Tibial nerve (tissue), 4 donors: ENCODE measurements around the gene ANO6. TPM values are rescaled to one million over a fixed set of nuclear protein-coding genes. Genes with fewer than 3 reads are reported as not detected.
"Not testable (repeated sequence)": the region's sequence is repeated elsewhere in the genome, so short reads cannot be mapped to it uniquely, and the experiment has no call there.

Experiments used
- DNase-seq, 2 donors: peaks; one replicate each; pipeline ENCODE4 v3.0.0-alpha.2; 2019; ENCODE audit warnings: low spot score in 2 of 2
- H3K27ac ChIP-seq, 4 donors: fragments of 200-600 bp; sonication (generic) in 3 of 4; one replicate each; pipeline ENCODE4 v1.5.1; 2017 to 2019; ENCODE audit warnings: mild to moderate bottlenecking in 1 of 4
- H3K27me3 ChIP-seq, 2 donors: fragments of 200-600 bp; sonication (generic) in 1 of 2; one replicate each; pipeline versions ENCODE4 v1.5.1 to v1.6.0; 2017 to 2019
- H3K36me3 ChIP-seq, 3 donors: fragments of 200-600 bp; sonication (generic); one replicate each; pipeline ENCODE4 v1.5.1; 2018 to 2019
- H3K4me1 ChIP-seq, 4 donors: fragments of 200-600 bp; sonication (generic) in 3 of 4; one replicate each; pipeline ENCODE4 v1.5.1; 2017 to 2019
- H3K4me3 ChIP-seq, 4 donors: fragments of 200-600 bp; sonication (generic) in 3 of 4; one replicate each; pipeline ENCODE4 v1.5.1; 2017 to 2019; ENCODE audit warnings: mild to moderate bottlenecking in 1 of 4, moderate library complexity in 1 of 4
- H3K9me3 ChIP-seq, 4 donors: fragments of 200-600 bp; sonication (generic) in 3 of 4; one replicate each; pipeline ENCODE4 v1.5.1; 2017 to 2019
- EP300 ChIP-seq, 2 donors: sonication (generic); formaldehyde crosslinking; IDR thresholded peaks; one replicate each; pipeline ENCODE4 v1.6.1; 2017; ENCODE audit warnings: antibody characterized with exemption in 2 of 2, mild to moderate bottlenecking in 1 of 2
- POLR2A ChIP-seq, 2 donors: fragments of 450-650 bp; IDR thresholded peaks; one replicate each; pipeline ENCODE4 v1.6.1; 2017; ENCODE audit warnings: antibody characterized with exemption in 2 of 2, mild to moderate bottlenecking in 2 of 2, moderate library complexity in 2 of 2
- WGBS, 2 donors: methylation state at CpG; one replicate each; pipeline ENCODE4 v1.1.5; 2018; 5-methylcytosine and 5-hydroxymethylcytosine counted together
- total RNA-seq, 4 donors: library from RNA; depleted of rRNA; stranded (reverse); fragments of >200 nt; gene quantifications; one replicate each; pipeline ENCODE4 v1.1.0, GENCODE V29; 2016
- TF ChIP-seq, protein P1 (sequence below), 5 experiments: fragments of 200-600 bp in 3 of 5; fragments of 450-650 bp in 2 of 5; sonication (generic) in 3 of 5; IDR thresholded peaks; one replicate each; pipeline ENCODE4 v1.5.1; 2016 to 2019; ENCODE audit warnings: antibody characterized with exemption in 5 of 5, mild to moderate bottlenecking in 3 of 5, moderate library complexity in 2 of 5

ANO6 gene, protein sequence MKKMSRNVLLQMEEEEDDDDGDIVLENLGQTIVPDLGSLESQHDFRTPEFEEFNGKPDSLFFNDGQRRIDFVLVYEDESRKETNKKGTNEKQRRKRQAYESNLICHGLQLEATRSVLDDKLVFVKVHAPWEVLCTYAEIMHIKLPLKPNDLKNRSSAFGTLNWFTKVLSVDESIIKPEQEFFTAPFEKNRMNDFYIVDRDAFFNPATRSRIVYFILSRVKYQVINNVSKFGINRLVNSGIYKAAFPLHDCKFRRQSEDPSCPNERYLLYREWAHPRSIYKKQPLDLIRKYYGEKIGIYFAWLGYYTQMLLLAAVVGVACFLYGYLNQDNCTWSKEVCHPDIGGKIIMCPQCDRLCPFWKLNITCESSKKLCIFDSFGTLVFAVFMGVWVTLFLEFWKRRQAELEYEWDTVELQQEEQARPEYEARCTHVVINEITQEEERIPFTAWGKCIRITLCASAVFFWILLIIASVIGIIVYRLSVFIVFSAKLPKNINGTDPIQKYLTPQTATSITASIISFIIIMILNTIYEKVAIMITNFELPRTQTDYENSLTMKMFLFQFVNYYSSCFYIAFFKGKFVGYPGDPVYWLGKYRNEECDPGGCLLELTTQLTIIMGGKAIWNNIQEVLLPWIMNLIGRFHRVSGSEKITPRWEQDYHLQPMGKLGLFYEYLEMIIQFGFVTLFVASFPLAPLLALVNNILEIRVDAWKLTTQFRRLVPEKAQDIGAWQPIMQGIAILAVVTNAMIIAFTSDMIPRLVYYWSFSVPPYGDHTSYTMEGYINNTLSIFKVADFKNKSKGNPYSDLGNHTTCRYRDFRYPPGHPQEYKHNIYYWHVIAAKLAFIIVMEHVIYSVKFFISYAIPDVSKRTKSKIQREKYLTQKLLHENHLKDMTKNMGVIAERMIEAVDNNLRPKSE
- total RNA-seq: 10 to 100 TPM; 44.1 to 52.2 (median 45.3) TPM

DNA sequence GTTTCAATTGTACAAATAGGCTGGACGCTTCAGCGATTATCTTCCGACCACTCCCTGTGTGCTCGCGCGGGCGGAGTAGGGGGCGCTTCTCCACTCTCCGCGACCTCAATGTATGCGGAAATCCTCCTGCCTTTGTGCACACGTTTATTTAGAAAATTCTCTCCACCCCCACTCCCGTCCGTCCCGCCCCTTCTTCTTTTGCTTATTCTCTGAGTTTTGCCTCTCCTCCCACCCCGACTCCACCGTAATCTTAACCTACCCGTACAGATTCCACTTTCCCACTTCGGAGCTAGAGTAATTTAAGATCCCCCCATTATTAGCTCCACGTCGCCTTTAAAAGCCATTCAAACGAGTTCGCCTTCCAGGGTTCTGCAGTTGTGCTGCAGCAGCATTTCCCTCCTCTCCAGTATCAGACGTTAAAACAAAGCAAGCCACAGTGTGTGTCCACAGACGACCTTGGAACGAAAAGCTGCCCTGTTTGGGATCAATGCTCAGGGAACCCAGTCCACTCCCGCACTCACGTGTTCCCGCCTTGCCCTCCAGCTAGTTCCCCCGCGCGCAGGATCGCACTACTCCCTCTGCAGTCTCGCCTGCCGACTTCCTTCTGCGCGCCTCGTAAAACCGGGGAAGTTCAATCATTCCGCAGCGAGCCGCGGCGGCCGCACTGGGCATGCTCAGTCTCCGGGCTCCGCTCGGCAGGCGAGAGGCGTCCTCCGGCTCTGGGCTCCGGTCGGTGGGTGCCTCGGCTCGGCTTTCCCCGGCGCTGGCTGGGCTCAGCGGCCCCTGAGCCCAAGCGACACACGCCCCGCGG, at the start of gene ANO6:
TSS of gene ANO6 (plus strand) at position 677 of the 811 bp plus-strand sequence. CDS start 227 bp downstream, outside the sequence.
- no peaks in the 10 kb centered on the region for H3K36me3 ChIP-seq
- peak within 1 kb of the TSS; percentile 89 to 94 (median 94) for H3K27ac ChIP-seq
- H3K9me3 ChIP-seq: no peaks in the 10 kb centered on the region
- 0 to 1% methylated on average over 51 to 58 of the region's 62 CpGs for WGBS, 2 donors
- DNase-seq: peak; percentile 70 to 80
- TF ChIP-seq, protein P1, sequence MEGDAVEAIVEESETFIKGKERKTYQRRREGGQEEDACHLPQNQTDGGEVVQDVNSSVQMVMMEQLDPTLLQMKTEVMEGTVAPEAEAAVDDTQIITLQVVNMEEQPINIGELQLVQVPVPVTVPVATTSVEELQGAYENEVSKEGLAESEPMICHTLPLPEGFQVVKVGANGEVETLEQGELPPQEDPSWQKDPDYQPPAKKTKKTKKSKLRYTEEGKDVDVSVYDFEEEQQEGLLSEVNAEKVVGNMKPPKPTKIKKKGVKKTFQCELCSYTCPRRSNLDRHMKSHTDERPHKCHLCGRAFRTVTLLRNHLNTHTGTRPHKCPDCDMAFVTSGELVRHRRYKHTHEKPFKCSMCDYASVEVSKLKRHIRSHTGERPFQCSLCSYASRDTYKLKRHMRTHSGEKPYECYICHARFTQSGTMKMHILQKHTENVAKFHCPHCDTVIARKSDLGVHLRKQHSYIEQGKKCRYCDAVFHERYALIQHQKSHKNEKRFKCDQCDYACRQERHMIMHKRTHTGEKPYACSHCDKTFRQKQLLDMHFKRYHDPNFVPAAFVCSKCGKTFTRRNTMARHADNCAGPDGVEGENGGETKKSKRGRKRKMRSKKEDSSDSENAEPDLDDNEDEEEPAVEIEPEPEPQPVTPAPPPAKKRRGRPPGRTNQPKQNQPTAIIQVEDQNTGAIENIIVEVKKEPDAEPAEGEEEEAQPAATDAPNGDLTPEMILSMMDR (IDR thresholded peaks at IDR 0.05): peak in 2 of 5 experiments; percentile 5 to 23
- TF ChIP-seq EP300 (IDR thresholded peaks at IDR 0.05) (peak in 1 of 2 donors; percentile 88), POLR2A (IDR thresholded peaks at IDR 0.05) (peak; percentile 20 to 60)
- no peaks in the 10 kb centered on the region for H3K27me3 ChIP-seq
- H3K4me1 ChIP-seq: peaks cover 0 to 37% (median 11%) of the 10 kb centered on the region in 4 donors
- peak within 1 kb of the TSS; percentile 49 to 94 (median 74) for H3K4me3 ChIP-seq

DNA sequence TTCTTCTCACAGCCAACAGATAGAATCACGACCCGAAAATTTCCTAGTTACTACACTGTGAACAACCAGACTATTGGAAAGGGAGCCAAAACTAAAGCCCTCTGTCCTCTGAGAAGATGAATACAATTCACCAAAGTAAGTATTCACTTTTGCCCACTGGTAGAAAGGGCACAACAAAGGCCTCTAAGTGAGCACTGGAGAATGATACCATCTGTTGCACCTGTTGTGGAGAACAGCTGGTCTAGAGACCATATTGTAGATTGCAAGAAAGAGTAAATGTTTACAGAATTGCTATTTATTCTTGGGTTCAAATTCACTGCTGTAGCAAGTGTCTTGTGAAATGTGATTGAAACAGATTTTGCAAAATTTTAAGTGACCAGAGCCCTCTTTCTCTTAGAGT, 46.9 kb upstream of the ANO6 start:
- peaks cover 0 to 11% (median 0%) of the 10 kb centered on the region in 4 donors for H3K4me1 ChIP-seq
- H3K27me3 ChIP-seq: no peaks in the 10 kb centered on the region
- no peak overlapping the region for H3K4me3 ChIP-seq
- no peaks in the 10 kb centered on the region for H3K36me3 ChIP-seq
- no peak for DNase-seq
- 78 to 80% methylated on average over 2 of the region's 2 CpGs for WGBS, 2 donors
- H3K9me3 ChIP-seq: no peaks in the 10 kb centered on the region
- TF ChIP-seq EP300 (IDR thresholded peaks at IDR 0.05) (no peak), POLR2A (IDR thresholded peaks at IDR 0.05) (no peak)
- TF ChIP-seq, protein P1 (IDR thresholded peaks at IDR 0.05): no peak
- no peak overlapping the region for H3K27ac ChIP-seq

DNA sequence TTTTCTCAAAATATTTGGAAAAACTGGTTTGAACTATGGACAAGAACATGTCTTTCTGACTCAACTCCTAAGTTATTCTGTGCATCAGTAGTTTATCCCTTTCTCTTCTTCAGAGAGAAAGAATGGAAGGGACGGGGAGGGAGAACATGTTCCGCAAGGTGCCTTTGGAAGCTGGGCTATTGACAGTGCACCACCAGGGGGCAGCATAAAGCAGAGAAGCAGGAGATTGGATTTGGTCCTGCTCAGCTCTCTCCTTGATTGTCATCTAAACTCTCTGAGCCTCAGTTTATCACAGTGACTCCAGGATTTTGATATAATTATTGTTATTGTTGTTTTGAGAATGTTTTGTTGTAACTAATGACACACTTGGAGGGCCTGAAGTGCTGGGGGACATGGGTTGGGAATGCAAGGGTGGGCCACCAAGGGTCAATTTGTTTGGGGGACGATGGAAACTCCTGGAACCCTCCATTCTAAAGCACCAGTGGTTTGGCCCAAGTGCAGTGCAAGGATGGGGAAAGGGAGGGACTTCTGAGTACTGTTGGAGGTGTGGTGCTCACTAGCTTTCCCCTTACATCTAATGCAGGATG, 45.3 kb upstream of the ANO6 start:
- H3K27ac ChIP-seq: no peak overlapping the region
- 38 to 55% methylated on average over 3 of the region's 3 CpGs for WGBS, 2 donors
- no peaks in the 10 kb centered on the region for H3K9me3 ChIP-seq
- no peak for TF ChIP-seq EP300 (IDR thresholded peaks at IDR 0.05)
- TF ChIP-seq, protein P1 (IDR thresholded peaks at IDR 0.05): peak; percentile 64 to 84 (median 76)
- H3K27me3 ChIP-seq: no peaks in the 10 kb centered on the region
- DNase-seq: peak; percentile 58 to 87
- no peaks in the 10 kb centered on the region for H3K36me3 ChIP-seq
- peaks cover 0 to 4% (median 0%) of the 10 kb centered on the region in 4 donors for H3K4me1 ChIP-seq
- no peak overlapping the region for H3K4me3 ChIP-seq

DNA sequence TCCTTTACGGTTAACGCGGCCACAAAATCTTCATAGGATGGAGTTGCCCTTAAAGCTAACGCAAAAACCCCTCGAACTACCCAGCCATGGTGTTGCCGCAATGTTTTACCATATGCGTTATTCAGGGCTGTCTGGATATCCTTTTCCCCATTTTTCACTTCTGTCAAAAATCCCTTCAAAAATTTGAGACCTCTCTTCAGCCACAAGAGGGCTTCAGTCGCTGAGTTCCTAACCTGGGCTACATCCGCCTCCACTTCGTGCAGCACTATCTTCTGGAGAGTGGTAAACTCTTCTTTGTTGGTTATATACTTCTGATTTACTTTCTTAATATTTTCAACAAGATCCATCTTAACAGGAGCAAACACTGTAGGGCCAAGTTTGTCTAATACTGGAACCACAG, 42.6 kb upstream of the ANO6 start:
- not testable (repeated sequence) for H3K36me3 ChIP-seq, DNase-seq, H3K27ac ChIP-seq, H3K4me1 ChIP-seq, H3K27me3 ChIP-seq, H3K4me3 ChIP-seq
- WGBS, 2 donors: 86 to 90% methylated on average over 10 of the region's 10 CpGs
- H3K9me3 ChIP-seq: peaks cover 0 to 24% (median 2%) of the 10 kb centered on the region in 4 donors

DNA sequence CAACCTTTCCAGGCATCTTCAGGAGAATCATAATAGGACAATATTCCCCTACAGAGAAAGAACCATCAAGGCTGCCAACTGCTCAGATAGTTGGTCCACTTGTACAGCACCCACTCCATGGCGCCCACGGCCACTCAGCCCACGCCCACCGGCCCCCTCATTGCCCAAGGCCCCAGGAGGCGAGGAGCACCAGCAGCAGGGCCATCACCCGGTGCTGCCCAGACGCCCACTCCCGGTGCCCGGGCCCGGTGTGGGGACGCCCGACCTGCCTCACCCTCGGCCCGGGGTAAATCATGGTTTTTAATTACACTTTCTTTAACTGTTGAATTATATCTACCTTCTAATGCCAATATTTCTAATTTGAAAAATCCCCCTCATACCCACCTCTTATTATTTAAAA, 41.3 kb upstream of the ANO6 start:
- Histone ChIP-seq H3K4me3 (no peak overlapping the region), H3K27ac (no peak overlapping the region), H3K4me1 (no peaks in the 10 kb centered on the region), H3K36me3 (peaks cover 0 to 3% (median 0%) of the 10 kb centered on the region in 3 donors), H3K9me3 (peaks cover 0 to 37% (median 11%) of the 10 kb centered on the region in 4 donors), H3K27me3 (no peaks in the 10 kb centered on the region)
- DNase-seq: no peak
- 96% methylated on average over 14 of the region's 14 CpGs for WGBS, 2 donors
- TF ChIP-seq, protein P1 (IDR thresholded peaks at IDR 0.05): no peak
